HG02885 (cell line): Measurements from ENCODE around the gene TRPV5.

Experiments
- ATAC-seq: cut with Tn5 transposase; IDR thresholded peaks from one replicate; pipeline ENCODE4 v1.9.1; 2021; ENCODE audit warnings: mild to moderate bottlenecking; ENCODE audit not compliant: unreplicated experiment, poor library complexity

The TRPV5 gene

DNA sequence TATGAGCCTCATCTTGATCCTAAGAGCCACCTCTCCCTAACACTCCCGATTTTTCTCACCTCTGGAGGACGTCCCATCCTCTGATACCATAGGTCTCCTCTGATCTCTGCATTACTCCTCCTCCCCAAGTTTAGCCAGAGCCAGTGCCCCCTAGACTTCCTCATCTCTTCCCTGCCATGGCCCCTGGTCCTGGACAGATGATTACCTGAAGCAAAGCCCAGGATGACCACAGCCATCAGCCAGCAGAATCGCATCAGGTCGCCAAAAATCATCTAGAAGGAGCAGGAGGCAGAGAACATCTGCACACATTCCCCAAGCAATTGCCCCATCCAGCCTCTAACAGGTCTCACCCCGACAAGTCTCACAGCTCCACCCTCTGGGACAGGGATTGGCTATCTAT, 59.7 kb downstream of the TRPV5 start:
- ATAC-seq: no peak

DNA sequence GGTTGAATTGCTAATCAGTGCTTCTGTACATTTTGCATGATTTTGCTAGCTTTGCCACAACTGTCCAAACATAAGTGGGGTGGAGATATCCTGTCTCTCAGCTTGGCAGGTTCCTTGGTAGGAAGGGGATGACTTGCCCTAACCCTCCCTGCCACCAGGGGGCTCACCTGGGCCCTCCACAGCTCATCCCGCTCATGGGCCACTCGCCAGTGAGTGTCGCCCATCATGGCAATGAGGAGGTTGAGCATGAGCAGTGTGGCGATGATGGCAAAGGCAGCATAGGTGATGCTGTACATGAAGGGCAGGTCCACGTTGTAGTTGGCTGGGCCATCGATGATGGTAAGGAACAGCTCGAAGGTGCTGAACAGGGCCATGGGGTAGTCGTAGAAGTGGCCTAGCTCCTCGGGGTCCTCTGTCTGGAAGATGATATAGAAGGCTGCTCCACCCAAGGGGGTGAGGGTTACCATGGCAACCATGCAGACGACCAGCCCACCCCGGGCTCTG, 60.2 kb downstream of the TRPV5 start:
- ATAC-seq: peak; percentile 83

DNA sequence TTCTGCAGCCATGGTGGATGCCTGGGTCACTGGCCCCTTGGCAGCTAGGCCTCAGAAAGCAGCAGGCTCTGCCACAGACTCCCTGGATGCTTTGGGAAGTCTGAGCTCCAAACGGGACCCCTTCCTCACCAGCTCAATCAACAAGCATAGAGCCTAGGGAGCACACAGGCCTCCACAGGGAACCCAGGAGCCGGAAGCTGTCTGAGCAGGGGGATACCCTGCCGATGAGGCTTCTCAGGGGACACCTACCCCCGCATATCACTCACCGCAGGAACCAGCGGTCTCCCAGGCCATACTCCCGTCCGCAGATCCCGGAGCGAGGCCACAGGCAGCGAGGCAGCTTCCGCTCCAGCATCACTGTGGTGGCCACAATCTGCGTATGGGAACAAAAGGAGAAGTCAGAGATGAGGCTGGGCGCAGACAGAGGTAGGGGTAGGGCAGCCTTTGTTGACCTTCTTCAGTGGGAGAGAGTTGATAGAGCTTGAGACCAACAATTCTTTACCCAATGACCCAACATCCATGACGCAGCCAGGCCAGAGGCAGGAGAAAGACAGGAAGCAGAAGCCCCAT, 61.4 kb downstream of the TRPV5 start:
- ATAC-seq: no peak

DNA sequence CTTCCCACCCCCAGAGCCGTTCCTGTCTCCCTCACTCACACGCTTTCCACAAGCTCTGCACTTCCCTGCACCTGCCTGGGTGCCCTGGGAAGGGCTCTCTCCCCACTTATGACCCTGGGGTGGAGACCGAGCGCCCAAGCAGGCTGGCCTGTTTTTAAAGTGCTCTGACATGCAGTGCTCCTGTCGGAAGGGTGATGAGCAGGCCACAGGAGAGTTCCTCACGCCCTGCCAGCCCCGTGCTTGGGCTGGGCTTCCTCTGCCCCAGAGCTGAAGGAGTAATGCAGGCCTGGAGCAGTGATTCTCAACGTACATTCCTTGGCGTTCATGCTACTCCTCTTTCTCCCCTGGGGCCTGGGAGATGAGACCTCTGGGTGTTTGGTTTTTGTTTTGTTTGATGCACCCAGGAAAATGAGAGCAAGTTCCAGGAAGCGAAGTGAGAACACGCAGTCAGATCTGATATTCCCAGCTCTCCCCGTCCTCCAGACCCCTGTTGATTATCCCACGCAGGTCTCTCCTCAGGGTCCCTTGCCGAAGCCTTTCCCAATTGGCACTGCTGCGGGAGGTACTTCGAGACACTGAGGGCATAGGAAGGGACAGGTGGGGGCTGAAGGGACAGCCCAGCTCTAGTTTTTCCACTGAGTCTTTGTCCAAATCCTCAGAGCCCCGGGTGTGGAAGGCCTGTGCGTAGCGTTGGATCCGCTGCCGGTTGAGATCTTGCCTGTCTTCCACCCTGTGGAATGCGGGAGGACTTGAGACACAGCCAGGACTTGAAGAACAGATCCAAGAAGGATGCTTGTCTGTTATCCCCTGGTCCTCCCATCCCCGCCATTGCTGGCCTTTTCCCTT, 62.1 kb downstream of the TRPV5 start:
- ATAC-seq: no peak

DNA sequence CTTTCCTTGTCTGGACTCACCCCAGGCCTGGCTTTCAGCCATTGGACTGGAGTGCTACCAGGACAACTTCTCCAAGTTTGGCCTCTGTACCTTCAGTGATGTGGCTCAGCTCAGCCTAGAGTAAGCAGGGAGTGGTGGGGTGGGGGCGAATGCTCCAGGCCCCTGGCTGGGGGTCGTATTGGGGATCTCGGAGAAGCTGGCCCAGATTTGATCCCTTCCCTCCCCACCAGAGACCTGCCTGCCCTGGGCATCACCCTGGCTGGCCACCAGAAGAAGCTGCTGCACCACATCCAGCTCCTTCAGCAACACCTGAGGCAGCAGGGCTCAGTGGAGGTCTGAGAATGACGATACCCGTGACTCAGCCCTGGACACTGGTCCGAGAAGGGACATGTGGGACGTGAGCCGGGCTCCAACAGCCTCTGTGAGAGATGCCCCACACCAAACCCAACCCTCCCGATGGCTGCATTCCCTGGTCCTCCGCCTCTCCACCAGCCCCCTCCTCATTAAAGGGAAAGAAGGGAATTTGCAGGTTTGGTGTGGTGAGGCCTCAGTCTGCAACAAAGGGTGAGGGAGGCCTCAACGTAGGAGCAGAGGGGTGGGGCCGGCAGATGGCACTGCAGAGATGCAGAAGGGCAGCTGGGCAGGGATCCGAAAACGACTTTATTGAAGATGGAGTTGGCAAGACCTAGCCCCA, 62.8 kb downstream of the TRPV5 start:
- ATAC-seq: no peak

DNA sequence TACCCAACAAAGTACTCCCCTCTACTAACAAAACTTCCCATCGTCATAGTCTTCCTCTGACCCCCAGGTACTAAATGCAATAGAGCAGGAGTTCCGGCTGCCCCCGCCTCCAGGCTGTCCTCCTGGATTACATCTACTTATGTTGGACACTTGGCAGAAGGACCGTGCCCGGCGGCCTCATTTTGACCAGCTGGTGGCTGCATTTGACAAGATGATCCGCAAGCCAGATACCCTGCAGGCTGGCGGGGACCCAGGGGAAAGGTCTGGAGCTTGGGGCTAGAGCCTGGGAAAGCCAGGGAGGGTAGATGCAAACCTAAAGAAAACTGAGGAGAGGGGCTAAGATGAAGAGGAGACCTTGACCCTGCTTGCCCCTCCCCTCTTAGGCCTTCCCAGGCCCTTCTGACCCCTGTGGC, 63.4 kb downstream of the TRPV5 start:
- no peak for ATAC-seq

DNA sequence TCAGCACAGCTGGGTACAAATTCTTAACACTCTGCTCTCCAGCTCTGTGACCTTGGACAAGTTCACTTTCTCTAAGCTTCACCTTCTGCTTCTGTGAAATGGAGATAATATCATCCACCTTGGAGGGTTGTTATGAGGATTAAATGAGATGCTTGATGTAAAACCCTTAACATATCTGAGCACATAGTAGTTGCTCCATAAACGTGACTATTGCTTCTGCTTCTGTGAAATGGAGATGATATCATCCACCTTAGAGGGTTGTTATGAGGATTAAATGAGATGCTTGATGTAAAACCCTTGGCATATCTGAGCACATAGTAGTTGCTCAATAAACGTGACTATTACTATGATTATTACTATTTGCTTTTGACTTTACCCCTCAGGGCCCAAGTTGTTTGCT, 64.1 kb downstream of the TRPV5 start:
- no peak for ATAC-seq

DNA sequence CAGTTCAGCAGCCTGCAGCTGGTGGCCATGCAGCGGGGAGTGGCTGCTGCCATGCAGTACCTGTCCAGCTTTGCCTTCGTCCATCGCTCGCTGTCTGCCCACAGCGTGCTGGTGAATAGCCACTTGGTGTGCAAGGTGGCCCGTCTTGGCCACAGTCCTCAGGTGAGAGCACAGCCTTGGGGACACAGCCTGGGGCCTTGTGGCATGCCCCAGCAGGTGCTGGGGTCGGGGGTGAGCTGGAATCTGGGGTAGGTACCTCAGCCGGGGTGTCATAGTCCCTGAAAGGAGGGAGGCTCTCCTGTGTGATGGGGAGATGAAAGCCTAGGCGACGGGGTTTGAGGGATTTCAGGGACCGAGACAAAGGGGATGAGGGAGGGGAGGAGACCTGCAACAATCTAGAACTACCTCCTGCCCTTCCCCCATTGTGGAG, 64.5 kb downstream of the TRPV5 start:
- no peak for ATAC-seq

DNA sequence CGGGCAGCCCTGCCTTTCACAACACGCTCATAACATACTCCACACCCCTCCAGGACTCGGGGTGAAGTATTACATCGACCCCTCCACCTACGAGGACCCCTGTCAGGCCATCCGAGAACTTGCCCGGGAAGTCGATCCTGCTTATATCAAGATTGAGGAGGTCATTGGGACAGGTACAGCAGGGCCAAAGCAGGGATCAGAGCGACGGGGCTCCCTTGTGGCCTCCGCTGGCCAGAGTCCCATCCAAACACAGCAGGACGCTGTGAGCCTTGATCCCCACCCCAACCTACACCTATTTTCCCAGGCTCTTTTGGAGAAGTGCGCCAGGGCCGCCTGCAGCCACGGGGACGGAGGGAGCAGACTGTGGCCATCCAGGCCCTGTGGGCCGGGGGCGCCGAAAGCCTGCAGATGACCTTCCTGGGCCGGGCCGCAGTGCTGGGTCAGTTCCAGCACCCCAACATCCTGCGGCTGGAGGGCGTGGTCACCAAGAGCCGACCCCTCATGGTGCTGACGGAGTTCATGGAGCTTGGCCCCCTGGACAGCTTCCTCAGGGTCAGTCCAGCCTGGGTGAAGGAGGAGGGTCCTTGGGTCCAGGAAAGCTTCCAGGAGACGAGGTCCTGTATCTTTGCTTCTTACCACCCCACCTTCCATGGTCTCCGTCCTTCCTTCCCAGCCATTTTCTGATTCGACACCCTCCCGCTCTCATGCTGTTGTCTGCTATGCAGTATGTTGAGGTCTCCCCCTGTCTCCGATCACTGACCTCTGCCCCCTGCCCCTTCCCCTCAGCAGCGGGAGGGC, 65.2 kb downstream of the TRPV5 start:
- ATAC-seq: no peak

DNA sequence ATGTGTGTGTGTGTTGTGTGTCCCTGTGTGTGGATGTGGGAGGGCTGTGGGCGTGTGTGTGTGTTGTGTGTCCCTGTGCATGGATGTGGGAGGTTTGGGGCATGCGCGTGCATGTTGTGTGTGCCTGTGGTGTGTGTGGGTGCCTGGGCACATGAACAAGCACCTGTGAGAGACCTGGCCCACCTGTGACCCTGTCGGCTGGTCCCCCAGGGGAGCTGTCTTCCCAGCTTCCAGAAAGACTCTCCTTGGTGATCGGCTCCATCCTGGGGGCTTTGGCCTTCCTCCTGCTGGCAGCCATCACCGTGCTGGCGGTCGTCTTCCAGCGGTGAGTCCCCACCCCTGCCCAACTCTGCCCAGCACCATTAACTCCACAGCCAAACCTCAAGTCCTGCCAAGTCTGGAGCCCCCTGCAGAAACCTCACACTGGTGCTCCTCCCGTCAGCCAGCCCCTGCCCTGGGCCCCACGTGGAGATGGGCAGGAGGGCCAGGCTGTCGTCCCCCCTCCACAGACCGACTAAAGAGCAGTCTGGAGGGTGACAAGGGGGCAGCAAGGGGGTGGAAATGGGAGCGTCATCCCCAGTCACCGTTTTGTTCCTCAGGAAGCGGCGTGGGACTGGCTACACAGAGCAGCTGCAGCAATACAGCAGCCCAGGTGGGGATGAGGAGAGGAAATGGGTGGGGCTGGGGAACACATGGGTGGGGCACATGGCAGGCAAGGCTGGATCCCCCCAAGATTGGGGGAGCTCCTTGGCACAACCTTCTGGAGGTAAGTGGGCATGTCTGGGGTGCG, 66.0 kb downstream of the TRPV5 start:
- ATAC-seq: no peak

DNA sequence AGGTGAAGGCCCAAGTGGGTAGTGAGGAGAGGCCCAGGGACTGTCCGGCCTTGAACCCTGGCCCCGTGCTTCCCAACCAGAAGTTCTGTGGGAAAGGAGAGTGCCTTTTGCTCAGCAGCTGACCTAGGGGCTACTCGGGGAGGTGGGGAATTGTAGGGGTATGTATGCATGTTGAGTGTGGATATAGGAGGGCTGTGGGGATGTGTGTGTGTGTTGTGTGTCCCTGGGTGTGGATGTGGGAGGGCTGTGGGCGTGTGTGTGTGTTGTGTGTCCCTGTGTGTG, 66.5 kb downstream of the TRPV5 start:
- no peak for ATAC-seq

DNA sequence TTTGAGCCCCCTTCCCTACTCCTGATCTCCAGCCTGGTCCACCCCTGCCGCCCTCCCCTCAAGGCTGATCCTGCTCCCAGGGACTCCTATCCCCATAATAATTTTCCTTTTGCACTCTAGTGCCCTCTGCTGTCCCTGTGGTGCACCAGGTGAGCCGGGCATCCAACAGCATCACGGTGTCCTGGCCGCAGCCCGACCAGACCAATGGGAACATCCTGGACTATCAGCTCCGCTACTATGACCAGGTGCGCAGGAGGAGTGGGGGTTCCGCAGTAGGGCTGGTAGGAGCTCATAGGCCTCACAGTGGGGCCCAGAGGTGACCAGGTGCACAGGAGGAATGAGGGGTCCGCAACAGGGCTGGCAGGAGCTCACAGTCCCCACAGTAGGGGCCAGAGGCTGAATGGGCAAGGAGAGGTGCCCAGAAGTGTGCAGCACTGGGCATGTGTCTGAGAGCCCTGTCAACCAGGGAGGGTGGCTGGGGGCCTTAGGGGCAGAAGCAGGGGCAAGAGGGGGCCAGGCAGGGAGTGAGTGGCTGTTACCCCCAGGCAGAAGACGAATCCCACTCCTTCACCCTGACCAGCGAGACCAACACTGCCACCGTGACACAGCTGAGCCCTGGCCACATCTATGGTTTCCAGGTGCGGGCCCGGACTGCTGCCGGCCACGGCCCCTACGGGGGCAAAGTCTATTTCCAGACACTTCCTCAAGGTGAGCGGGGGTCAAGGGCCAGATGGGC, 67.0 kb downstream of the TRPV5 start:
- ATAC-seq: no peak

DNA sequence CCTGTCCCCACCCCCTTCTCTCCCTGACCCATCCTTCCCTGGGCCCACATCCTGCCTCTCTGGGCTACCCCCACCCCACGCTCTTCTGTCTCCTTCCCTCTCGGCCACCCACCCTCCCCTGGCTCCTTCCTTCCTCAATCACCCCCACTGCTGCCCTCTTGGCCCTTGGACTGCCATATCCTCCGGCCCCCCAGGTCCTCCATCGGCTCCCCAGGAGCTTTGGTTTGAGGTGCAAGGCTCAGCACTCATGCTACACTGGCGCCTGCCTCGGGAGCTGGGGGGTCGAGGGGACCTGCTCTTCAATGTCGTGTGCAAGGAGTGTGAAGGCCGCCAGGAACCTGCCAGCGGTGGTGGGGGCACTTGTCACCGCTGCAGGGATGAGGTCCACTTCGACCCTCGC, 67.8 kb downstream of the TRPV5 start:
- no peak for ATAC-seq

DNA sequence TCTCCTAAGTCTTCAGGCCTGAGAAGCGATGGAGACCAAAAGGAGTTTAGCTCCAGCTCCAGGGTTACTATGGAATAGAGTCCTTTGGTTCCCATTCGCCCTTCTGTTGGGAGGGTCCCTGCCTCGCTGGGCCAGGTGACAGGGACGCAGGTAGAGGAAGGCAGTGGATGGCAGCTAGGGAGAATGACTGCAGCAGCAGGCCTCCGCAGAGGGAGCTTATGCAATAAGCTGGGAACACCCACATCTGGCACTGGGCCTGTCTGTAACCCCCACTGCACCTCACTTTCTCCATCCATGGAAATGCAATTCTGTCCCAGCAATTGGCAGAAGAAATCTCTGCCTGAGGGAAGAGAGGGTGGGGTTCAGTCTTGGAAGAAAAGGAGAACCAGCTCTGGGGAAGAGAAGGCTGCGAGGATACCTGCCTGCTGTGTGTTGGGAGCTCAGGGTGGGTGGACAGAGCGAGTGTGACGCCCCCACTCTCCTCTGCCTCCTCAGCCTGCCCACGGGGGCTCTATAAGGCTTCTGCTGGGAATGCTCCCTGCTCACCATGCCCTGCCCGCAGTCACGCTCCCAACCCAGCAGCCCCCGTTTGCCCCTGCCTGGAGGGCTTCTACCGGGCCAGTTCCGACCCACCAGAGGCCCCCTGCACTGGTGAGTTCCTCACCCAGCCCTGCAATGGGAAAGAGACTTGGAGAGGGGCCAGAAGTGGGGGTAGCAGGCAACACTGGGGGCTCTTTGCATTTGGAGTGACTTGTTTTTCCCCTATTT, 68.4 kb downstream of the TRPV5 start:
- ATAC-seq: no peak

DNA sequence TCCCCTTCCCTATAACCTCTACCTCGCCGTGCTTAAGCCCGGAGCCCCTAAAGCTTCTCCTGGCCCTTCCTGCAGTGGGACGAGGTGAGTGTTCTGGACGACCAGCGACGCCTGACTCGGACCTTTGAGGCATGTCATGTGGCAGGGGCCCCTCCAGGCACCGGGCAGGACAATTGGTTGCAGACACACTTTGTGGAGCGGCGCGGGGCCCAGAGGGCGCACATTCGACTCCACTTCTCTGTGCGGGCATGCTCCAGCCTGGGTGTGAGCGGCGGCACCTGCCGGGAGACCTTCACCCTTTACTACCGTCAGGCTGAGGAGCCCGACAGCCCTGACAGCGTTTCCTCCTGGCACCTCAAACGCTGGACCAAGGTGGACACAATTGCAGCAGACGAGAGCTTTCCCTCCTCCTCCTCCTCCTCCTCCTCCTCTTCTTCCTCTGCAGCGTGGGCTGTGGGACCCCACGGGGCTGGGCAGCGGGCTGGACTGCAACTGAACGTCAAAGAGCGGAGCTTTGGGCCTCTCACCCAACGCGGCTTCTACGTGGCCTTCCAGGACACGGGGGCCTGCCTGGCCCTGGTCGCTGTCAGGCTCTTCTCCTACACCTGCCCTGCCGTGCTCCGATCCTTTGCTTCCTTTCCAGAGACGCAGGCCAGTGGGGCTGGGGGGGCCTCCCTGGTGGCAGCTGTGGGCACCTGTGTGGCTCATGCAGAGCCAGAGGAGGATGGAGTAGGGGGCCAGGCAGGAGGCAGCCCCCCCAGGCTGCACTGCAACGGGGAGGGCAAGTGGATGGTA, 69.5 kb downstream of the TRPV5 start:
- ATAC-seq: no peak

DNA sequence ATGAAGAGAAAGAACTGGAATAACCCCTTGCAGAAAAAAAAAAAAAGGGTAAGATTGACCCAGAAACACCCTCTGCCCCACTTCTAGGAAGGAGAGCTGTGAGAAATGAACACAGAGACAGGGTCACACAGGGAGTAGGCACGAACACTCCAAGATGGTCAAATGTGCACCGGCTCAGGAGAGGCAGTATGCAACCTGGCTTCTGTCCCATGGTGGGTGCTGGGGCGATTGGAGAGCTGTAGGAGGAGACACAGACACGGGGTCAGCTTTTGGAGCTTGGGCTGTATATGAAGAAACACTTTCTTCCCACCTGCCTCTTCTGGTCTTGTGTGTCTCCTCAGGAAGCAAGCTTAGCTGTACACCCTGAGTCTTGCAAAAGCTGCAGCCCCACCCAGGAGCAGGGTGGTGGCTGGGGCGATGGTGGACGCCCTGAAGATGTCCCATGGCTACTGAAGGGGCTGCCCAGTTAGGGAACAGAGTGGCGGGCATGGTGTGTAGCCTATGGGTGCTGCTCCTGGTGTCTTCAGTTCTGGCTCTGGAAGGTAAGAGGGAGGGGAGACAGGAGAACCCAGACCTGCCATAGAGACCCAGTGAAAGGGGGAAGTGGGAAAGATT, 70.7 kb downstream of the TRPV5 start:
- ATAC-seq: no peak

DNA sequence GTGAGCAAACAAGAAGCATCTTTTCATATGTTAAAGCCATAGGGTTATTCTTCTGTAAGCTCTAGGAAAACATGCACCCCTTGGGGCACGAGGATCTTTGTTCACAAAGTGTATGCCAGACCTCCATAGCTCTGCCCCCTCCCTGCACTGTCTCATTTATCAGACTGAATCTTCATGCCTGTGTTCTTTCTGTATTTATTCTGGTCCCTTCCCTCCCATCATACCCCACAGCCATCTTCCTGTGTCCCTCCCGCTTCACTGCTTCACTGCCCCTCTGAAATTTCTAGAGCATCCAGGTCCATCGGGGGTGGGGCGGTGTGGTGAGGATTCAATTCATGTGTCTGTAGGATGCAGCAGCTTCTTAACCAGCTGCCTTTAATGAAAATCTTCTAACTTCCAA, 71.2 kb downstream of the TRPV5 start:
- no peak for ATAC-seq
